HG02642 (cell line): ENCODE results near the gene GPR176.
A peak's percentile ranks its signal among the peaks of the same experiment; 100 is the strongest.

Experiments used
- ATAC-seq: cut with Tn5 transposase; IDR thresholded peaks from one replicate; pipeline ENCODE4 v1.9.1; 2021; ENCODE audit warnings: mild to moderate bottlenecking; ENCODE audit not compliant: unreplicated experiment, poor library complexity

GPR176 gene, protein sequence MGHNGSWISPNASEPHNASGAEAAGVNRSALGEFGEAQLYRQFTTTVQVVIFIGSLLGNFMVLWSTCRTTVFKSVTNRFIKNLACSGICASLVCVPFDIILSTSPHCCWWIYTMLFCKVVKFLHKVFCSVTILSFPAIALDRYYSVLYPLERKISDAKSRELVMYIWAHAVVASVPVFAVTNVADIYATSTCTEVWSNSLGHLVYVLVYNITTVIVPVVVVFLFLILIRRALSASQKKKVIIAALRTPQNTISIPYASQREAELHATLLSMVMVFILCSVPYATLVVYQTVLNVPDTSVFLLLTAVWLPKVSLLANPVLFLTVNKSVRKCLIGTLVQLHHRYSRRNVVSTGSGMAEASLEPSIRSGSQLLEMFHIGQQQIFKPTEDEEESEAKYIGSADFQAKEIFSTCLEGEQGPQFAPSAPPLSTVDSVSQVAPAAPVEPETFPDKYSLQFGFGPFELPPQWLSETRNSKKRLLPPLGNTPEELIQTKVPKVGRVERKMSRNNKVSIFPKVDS

DNA sequence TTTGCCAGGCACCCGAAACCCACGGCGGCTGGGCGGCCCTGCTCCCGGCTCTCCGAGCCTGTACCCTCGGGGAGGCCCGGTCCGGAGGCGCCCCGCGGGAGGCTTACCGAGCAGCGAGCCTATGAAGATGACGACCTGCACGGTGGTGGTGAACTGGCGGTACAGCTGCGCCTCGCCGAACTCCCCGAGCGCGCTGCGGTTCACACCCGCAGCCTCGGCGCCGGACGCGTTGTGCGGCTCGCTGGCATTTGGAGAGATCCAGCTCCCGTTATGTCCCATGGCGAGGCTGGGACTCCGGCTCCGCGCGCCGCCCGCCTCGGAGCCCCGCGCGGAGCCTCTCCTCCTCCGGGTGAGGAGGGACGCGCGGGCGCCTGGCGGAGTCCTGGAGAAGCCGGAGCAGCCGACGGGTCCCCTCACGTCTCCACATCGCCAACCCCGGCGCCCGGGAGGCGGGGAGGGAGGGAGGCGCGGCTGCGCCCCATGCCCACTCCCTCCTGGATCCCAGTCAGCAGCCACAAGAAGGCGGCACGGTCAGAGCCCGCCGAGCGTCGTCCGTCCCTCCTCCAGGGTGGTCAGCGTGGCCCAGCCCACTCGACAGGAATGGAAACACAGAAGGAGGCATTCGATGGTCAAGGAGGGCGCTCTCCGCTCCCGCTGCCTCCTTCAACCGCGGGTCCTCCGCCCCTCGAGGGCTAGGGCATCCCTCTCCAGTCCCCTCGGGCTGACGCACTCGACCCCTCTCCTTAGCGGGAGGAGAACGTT, at the start of gene GPR176:
TSS of gene GPR176 (minus strand) at position 519 of the 762 bp plus-strand sequence. CDS start at position 279, 240 bp downstream.
- peak; percentile 11 for ATAC-seq

DNA sequence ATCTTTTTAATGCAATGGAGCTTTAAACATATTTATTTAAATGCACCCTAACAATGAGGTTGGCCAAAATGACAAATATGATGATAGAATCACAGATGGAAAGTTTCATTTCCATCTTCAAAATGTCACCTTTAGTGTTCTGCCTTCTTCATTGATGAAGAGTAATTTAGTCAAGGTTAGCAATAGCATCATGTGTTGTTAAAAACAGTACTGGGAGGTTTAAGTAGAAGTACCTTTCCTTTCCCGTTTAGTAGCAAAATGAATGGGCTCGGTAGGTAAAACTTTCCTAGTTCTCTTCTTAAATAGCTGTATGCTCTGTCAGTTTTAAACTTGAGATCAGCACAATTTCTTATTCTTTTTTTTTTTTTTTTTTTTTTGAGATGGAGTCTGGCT, 48.9 kb upstream of the GPR176 start:
- ATAC-seq, result no peak

DNA sequence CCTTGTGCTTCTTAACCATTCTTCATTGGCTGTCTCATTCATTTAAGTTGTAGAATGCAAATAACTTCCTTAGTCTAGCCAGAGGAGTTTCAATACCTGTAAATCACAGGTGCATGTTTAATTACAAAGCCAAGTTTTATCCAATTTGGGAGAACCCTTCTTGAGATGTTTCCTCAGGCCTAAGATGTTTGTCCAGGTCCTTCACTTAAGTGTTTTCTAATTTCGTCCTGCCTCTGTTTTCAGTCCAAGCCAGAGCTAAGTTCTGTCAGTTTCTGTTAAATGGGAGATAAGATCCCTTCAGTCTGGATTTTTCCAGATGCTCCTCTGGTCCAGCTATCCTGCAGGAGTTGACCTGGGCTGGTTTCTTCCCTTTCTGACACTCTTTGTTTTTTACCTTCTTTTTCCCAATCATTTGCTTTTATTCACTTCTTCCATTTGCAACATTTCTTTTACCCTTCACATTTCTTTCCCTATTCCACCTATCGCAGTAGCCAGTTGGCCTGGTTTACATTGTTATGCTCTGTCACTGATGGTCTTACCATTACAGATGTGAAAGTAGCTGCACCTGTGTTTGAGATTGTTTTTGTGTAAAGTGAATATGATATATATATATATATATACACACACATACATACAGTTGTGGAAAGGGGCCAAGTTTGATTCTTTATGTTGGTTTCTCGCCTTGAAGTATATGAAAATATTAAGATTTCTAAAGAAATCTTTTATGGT, 48.4 kb upstream of the GPR176 start:
- ATAC-seq, result no peak

DNA sequence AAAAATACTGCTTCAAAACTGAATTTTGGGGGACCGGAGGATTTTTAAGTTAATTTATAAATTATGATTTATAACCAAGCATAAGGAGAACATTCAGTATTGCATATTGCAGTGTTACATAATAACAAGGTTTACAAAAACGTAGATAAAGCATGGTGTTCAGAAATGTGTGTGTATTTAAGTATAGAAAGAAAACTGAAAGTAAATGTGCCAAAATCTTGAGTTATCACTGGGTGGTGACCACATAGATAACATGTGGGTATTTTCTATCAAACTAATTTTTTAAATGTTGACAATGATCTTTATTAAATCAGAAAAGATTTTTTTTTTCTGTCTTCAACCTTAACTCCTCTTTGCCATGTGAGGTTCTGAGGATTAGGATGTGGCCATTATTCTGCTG, 46.5 kb upstream of the GPR176 start:
- no peak for ATAC-seq

DNA sequence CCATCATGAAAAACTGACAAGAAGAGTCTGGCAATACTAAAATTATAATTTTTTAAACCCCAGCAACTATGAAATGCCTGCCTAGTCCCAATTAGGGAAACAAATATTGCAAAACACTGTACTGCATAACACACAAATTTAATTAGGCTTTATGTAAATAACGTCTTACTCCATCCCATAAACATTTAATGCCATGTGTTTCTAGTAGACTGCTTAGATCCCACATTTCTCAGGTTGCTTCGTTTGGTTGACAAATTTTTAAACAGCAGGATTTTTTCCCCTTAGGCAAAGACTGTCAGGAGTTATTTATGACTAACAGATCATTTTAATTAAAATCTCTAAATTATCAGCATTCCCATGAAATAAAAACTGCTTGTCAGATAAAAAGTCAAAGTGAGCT, 43.7 kb upstream of the GPR176 start:
- no peak for ATAC-seq

DNA sequence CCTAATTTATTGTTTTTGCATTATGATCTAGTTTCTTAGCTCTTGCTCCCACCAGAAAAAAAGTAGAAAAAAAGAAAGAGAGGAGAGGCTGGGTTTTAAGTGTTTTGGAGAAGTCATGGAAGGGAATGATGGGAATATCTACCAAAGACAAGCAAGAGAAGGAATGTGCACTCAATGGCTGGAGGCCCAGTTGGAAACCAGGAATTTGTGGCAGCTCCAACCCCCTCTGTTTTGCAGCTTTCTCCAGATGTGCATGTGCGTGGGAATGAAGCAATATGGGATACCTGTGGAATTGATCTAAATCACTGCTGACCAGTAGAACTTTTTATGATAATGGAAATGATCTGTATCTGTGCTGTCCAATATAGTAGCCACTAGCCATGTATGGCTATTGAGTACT, 41.0 kb upstream of the GPR176 start:
- ATAC-seq, result no peak

DNA sequence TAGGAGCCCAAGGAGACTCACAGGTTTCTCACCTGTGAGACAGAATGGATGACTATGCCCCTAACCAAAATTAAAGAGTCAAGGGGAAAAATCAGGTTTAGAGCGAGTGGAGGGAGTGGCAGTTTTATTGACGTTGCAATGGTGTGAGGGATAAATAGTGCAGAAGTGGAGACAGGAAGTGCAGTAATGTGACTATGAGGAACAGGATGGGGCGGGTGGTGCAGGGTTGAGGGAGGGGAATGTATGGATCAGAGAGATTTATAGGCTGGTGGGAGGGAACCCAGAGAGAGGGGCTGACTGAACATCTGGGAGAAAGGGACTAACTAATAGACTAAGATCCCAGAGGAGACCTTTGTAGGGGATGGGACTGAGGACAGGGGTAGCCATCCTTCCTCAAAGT, 40.3 kb upstream of the GPR176 start:
- ATAC-seq, result no peak

DNA sequence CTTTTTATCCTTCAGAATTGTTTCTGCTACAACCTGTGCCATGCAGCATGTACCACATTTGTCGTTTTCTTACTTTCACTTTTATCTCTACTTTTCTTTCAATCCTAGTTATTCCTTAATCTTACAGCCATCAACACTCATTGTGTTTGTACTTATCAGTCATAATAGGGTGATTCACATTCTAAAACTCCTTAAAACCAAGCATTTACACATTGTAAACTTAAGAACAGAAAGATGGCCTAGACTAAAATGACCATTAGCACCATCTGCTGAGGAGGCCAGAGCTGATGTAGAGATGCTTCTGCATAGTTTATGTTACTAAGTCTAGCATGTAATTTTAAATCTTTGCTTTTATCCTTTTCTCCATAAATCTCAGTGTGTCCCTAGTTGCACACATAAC, 39.3 kb upstream of the GPR176 start:
- no peak for ATAC-seq

DNA sequence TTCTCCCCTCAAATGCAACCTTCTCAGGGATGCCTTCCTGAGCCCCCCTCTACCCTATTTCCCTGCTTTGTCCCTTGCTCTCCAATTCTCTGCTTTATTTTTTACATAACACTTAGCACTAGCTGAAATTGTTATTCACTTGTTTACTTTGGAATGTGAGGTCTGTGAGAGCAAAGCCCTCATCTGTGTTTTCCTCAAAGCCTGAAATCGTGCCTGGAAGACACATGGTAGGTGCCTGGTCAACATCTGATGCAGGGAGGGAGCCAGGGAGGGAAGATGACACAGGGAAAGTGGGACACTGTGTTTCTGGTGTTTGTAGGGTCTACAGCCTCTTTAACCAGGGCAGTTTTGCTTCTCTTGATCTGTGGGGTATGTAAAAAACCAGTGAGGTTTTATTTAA, 37.4 kb upstream of the GPR176 start:
- no peak for ATAC-seq

DNA sequence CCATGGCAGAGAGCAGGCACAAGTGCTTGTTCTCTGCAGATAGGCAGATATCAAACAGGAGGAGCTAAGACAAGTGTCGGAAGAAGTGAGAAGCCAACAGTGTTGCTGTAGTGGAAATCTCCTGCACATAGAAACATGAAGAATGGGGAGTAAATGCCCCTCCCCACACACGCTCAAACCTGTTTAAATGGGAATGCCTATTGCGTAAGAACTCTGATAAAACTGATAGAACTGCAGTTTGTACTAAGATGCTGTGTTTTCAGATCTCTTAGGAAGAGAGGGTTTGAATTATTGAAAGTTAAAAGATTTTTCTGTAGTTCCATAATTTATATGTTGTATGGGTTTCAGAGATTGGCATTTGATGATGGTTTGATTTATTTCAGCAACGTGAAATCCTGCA, 33.5 kb upstream of the GPR176 start:
- ATAC-seq, result no peak

DNA sequence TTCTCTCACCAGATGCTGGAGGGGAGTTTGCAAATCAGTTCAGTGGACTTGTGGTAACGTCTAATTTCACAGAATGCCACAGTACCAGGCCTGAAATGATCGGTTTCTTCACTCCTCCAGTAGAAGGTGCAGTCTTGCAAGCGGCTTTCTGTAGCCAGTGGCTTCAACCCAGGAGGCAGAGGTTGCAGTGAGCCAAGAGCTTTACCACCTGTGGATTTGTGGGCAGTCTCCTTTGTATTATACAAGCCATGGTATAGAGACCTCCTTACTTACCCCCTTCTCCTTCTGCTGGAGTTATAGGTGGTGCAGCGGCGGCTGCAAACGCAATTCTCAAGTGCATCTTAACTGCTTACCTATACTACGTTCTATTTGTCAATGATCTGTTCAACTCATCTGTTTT, 31.5 kb upstream of the GPR176 start:
- no peak for ATAC-seq

DNA sequence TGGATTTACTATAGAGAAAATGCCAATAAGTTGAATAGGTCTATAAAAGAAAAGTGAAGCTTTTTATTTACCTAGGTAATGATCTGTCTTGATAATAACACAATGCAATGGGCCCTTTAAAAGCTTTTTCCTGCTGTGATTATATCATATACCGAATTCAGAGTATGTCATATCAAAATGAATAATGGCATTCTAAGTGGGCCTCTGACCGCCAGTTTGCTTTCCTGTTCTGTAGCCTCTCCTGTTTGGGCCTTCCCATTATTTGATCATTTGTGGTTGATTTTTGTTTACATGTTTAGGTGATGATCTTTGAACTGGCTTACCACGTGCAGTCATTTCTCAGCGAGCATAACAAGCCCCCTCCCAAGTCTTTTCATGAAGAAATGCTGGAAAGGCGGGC, 28.8 kb upstream of the GPR176 start:
- ATAC-seq, result no peak

DNA sequence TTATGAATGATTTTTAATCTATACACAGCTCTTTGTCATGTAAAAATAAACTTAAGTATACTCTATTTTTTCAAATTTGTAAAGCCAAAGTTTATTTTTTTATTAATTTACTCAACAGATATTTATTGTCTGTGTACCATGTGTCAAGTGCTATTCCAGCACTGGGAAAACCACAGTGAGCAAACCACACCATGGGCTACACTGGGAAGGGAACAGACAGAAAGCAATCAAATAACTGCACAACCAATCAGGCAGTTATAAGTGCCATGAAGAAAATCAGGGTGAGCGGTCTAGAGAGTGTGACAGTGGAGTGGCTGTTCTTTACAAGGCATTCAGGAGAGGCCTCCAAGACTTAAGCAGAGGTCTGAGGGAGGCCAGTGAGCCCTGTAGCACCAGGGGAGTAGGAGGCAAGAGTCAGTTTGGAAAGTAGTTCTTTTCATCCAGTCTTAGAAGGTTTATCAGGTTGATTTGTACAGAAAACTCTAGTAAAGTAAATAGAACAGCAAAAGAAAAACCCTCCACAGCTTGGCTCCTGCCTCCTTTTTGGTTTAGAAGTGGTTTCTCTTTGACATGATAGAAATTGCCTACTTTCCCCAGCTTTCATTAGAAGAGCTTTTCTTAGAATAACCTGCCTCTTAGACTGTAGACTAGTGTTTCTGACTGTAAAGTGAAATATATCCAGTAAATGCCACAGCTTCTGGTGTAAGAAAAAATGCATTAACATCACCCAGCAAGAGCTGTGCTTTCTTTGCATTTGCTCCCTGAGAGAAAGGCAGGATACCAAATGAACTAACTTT, 27.5 kb upstream of the GPR176 start:
- ATAC-seq, result no peak

DNA sequence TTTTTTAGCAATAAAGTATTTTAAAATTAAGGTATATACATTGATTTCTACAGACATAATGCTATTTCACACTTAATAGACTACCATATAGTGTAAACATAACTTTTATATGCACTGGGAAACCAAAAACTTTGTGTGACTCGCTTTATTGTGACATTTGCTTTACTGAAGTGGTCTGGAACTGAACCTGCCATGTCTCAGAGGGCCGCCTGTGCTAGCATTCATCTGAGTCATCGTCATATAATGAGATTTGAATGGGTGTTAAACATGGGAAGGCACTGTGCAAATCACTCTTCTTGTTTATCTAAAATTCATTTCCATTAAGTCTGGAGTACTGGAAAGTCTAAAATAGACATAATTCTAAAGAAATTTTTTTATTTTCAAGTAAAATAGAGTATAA, 26.8 kb upstream of the GPR176 start:
- no peak for ATAC-seq

DNA sequence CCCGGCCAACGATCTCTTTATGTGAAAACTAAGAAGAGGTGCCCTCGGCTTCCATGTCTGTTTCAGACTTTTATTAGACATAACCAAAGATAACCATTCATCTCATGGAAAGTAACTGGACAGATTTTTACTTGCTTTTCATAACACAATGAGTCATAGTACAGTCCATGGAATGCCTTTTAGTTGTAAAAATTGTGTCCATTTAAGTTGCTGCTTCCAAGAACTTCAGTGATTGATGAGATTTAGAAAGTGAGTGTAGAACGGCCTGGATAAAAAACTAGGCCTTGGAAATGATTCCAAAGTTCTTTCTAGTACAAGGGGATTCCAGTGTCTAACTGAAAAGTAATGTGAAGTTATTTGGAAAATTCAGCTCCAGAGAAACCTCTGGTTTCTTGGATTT, 24.7 kb upstream of the GPR176 start:
- no peak for ATAC-seq

DNA sequence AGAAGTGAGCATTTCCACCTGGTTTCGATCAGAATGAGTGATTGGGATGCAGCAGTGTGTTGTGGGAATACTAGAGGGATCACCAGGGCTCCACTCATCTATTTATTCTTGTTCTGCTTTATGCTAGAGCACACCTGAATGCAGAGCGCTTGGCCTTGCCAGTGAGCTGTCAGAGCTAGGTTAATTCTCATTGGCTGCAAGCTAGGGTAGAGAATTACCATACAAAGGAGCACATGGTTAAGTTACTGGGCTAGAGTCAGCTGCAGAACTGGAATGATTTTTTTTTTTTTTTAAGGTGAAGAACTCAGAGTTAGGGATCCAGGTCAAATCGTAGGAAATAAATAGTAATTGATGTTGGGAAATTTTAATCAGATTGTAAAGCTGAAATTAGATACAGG, 22.7 kb upstream of the GPR176 start:
- ATAC-seq, result no peak

DNA sequence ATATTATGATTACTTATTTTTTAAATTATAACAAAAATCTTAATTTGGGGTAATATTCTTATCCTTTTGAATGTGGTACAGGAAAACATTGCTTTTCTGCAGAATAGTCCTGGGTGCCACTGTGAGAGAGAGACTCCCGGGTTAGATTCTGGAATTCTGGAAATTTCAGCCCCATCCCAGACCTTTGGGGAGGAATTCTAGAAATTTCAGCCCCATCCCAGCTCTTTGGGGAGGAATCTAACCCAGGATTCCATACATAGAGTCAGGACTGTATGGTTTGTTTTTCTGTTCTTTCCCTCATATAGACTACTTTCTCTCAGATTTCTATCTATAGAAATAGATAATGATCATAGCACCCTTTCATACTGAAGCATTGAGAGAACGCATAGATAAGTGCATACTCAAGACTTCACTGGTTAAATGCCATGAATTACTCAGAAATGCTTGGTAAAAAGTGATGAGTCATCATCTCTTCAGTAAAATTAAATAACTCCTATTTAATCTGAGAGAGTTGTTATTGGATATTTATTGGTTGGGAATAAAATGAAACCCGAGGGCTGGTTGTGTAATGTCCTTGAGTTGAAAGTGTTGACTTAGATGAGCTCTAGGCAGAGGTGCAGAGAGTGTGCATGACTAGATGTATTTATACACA, 22.2 kb upstream of the GPR176 start:
- ATAC-seq, result no peak

DNA sequence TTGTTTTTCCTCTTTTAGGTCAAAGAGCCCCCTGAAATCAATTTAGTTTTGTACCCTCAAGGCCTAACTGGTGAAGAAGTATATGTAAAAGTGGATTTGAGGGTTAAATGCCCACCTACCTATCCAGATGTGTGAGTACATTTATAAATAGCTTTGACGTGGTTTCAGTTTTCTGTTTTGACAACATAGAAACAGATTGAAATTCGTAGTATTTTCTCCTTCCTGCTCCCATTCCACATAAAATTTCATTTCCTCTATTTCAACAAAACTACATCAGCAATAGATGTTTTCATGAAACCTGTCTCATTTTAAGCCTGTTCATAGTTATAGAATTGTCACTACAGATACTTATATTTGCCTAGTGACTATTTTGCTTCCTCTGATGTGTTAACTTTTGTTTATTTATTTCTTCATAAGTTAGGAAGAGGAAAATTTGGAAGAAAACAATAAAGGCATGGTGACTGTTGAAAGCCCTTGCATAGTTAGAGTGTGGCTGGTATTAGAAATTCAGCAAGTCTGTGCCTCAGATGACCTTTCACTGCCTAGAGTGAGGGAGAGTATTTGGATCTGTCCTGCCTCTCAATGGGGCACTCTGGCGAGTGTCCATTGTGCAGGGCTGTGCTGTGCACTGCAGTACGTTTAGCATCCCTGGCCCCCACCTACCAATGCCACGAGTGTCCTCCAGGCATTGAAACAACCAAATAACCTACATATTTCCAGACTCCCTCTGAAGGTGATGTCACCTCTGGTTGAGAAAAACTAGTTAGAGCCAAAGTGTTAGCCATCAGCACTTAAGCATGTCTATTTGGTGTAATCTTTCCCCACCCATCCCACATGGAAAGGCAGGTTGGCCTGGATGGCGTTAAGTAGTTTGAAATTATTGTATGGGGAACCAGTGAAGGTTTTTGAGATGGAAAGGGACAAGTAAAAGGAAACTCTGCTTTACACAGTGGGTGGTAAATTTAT, 19.7 kb upstream of the GPR176 start:
- ATAC-seq, result peak; percentile 44

DNA sequence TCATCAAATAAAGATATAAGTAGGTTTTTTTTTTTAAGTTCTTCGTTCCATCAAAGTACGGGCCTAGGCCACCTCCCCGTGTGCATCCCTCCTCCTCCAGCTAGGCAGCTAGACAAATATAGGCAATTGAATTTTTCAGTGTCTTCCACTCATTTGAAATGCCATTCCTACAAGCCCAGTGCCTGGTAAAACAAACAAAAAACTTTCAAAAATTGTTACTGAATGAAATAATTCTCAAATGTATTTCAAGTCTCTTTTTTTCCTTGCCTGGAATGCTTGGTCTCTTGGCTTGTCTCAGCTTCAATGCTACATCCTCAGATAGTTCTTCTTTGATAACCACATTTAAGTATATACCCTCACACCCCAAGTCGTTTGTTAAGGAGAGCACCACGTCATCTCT, 17.6 kb upstream of the GPR176 start:
- ATAC-seq, result no peak
